Caki2 (cell line): ENCODE data around the gene C19orf85. TPM values are rescaled to one million over a fixed set of nuclear protein-coding genes. Genes with fewer than 3 reads are reported as not detected.

ENCODE experiments used
- DNase-seq: peaks from one replicate; pipeline ENCODE4 v3.0.0-alpha.2; 2015; ENCODE audit warnings: low read depth
- in situ Hi-C: cut with HindIII; loops from 2 replicates; pipeline ENCODE4 v1.10.0; 2016; ENCODE audit warnings: low sequenced_read_pairs, low pct_unique_long_range_greater_than_20kb, mixed read lengths
- total RNA-seq: library from RNA; depleted of rRNA; stranded (reverse); fragments of >200 nt; shearing (Covaris generic); gene quantifications from 2 replicates; pipeline ENCODE4 v1.2.3, GENCODE V29; 2014; ENCODE audit warnings: low replicate concordance

C19orf85 gene
- total RNA-seq, 1 experiment from 2014 or later, result not detected

GRCh38 chr19:55463583-55464031 lies 944 bp downstream of the C19orf85 start:
- in situ Hi-C loops, result no loop called here
- DNase-seq, result no peak

- in situ Hi-C loops, result no loop called here
- no peak for DNase-seq
These were observed 1.8 kb downstream of the C19orf85 start for GRCh38 chr19:55462722-55463121.

- DNase-seq, result no peak
- in situ Hi-C loops, result no loop called here
These were observed 2.5 kb downstream of the C19orf85 start for GRCh38 chr19:55461974-55462626.

- in situ Hi-C loops, result no loop called here
- DNase-seq, result peak; percentile 100
These were observed 3.1 kb downstream of the C19orf85 start, which contains the start of gene ISOC2 for GRCh38 chr19:55461259-55461973. TSS of gene ISOC2 (minus strand) at chr19:55461642. CDS start at chr19:55456486, 5,156 bp downstream.

GRCh38 chr19:55460670-55461258 lies 3.8 kb downstream of the C19orf85 start:
- DNase-seq, result peak; percentile 54
- in situ Hi-C loops, result no loop called here

- DNase-seq, result no peak
- in situ Hi-C loops, result no loop called here
These were observed 4.4 kb downstream of the C19orf85 start for GRCh38 chr19:55459950-55460657.

- in situ Hi-C loops, result no loop called here
- DNase-seq, result no peak
These were observed 5.0 kb downstream of the C19orf85 start for GRCh38 chr19:55459551-55459949.

- in situ Hi-C loops, result no loop called here
- DNase-seq, result no peak
These were observed 6.7 kb downstream of the C19orf85 start for GRCh38 chr19:55457683-55458457.

GRCh38 chr19:55456347-55456746 lies 8.2 kb downstream of the C19orf85 start:
- no peak for DNase-seq
- in situ Hi-C loops, result no loop called here

GRCh38 chr19:55455576-55456235 lies 8.8 kb downstream of the C19orf85 start:
- in situ Hi-C loops, result no loop called here
- DNase-seq, result no peak

GRCh38 chr19:55454787-55455243 lies 9.7 kb downstream of the C19orf85 start:
- in situ Hi-C loops, result no loop called here
- no peak for DNase-seq

GRCh38 chr19:55453511-55454260 lies 10.9 kb downstream of the C19orf85 start:
- DNase-seq, result peak; percentile 44
- in situ Hi-C loops, result no loop called here

GRCh38 chr19:55452749-55453346 lies 11.7 kb downstream of the C19orf85 start:
- in situ Hi-C loops, result no loop called here
- peak; percentile 92 for DNase-seq

- no peak for DNase-seq
- in situ Hi-C loops, result no loop called here
These were observed 12.4 kb downstream of the C19orf85 start for GRCh38 chr19:55451965-55452748.

- no peak for DNase-seq
- in situ Hi-C loops, result no loop called here
These were observed 13.2 kb downstream of the C19orf85 start for GRCh38 chr19:55451163-55451964.
